GM19238 (cell line): ENCODE data around the gene NRXN3.

Experiments
- DNase-seq: peaks from one replicate; pipeline ENCODE4 v3.0.0; 2011; ENCODE audit warnings: low spot score; ENCODE audit not compliant: insufficient read length

Gene NRXN3

DNA sequence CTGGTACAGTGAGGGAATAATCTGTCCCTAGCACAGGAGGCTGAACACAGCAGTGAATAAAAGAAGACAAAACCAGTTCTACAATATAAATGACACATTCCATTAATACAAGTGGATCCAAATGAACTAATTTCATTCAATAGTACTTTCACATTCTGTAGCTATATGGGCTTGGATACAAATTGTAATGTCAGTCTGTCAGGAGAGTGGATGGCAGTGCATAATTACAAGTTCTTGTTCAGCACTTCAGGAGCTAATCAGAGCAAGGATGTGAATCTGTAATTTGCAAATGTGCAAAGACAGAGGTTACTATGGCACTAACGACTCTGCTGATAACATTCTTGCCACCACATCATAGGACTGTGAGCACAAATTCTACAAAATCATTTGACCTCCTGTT, 1343.3 kb downstream of the NRXN3 start:
- no peak for DNase-seq

DNA sequence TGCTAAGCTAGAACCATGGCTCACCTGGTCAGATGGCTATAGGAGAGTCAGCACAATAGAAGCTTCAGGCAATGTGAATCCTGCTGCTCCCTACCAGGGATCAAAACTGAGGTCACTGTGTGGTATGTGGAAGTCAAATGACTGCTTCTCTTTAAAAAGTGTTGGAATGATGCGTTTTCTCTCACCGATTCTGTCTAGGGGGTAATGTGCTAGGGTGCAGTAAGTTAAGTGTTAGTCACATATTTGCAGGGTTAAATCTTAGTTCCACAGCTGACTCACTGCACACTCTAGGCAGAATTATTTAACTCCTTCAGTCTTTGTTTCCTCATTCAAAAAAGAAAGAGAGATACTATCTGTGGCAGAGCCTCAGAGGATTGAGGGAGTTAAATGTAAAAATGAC, 1344.5 kb downstream of the NRXN3 start:
- DNase-seq, result no peak

DNA sequence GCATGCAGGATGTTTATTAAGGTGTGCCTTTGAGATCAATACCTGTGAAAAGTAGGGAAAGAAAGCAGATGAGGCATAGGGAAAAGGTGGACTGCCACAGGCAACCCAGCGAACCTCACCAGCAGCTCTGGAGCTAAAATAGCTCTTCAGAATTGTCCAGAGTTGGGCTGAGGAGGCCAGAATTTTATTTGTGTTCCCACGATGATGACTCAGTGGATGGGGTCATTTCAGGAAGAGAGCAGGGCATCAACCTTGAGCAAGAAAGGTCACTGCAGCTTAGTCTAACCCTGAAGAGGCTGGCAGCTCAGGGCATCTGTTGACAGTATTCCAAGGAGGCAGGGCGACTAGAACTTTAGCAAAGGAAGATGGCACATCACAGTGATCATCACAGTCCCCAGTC, 1345.0 kb downstream of the NRXN3 start:
- DNase-seq, result no peak

DNA sequence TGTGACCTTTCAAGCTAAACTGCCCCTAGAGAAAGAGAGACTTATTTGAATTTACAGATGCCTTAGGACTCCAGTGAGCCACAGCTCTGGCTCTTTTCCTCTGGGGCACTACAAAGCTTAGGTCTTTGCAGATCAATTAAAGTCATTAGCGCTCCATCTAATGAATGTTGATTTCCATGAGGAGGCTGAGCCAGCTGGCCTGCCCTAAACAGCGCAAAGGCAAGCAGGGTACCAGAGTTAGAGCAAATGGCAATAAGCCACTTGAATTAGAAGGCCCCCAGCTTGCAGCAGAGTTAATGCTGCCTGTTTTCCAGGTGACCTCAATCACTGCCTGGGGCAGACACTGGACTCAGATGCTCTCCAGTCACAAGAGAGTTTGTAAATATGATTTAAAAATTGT, 1345.8 kb downstream of the NRXN3 start:
- no peak for DNase-seq

DNA sequence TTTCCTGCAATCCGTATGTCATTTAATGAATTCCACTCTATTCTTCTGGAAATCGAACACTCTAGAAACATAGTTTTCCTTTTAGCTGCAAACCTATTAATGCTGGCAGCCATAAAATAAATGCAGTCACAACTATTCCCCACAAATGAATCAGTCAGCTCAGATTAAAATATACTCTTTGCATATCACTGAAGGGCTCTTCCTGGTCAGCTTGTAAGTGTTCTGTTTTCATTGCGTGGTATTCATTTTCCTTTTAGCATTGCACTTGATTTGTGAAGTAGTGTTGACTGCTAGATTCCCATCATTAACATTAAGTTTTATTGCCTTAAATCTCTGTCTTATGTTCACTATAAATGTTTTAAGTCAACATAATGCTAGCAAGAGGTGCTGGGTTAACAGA, 1355.2 kb downstream of the NRXN3 start:
- no peak for DNase-seq

DNA sequence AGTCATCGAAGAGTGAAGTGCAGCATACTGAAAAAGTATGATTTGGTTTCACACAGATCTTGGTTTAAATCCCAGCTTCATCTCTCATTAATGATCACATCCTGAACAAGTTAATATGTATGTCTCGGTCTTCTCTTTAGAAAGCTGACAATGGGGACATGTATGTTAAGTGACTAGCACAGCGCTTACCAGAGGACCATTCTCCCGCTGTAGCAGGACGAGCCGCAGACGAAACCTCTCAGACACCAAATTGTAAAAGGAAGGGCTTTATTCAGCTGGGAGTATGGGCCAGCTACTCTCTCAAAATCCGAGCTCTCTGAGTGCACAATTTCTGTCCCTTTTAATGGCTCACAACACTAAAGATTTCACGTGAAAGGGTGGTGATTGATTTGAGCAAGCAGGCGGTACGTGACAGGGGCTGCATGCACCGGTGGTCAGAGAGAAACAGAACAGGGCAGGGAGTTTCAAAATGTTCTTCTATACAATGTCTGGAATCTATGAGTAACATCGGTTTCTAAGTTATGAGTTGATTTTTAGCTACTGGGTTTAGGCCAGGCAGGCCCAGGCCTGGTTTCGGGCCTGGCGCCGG, 1358.7 kb downstream of the NRXN3 start:
- no peak for DNase-seq

DNA sequence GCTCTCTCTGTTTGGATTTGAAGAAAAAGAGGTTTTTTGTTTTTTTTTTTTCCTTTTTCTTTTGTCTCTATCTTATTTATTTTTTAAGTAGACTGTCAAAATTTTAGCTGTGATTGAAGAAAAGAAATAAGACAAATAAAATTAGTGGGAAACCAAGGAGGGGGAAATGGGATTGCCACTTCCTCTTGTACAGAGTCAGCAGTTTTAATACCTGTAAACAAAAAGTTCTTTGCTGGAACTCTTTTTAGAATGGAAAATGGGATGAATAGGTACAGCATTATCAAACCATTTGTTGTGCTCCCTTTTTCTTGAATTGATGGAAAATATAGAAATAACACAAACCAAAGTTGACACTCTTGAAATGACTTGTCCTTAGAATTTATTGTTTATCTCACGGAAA, 1360.4 kb downstream of the NRXN3 start:
- DNase-seq, result no peak

DNA sequence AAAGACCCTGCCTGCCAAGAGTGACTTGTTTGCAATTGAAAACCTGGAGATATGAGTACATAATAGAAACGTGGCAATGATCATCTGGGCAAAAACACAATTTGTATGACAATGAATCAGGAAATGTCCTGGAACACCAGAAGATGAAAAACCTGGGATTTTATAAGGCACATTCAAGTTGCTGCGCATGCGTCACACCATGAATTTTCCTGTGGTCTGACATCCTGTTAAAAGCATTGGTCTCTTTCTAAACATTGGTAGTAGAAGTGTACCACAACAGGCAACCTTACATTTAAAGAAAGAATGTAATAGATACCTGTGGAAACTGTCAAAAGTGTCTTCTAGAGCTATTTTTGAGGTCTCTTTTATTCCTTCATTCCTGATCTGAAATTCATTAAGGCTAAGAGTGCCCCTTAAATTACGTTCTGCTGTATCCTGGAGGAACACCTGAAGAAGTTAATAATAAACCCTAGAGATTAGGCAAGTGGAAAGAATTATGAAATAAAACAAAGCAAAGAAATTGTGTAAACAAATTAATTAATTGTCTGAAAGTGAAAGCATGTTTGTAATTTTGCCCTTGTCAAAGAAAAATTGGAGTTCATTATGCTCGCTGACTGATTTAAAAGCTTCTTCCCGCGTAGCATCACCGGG, 1364.7 kb downstream of the NRXN3 start:
- no peak for DNase-seq

DNA sequence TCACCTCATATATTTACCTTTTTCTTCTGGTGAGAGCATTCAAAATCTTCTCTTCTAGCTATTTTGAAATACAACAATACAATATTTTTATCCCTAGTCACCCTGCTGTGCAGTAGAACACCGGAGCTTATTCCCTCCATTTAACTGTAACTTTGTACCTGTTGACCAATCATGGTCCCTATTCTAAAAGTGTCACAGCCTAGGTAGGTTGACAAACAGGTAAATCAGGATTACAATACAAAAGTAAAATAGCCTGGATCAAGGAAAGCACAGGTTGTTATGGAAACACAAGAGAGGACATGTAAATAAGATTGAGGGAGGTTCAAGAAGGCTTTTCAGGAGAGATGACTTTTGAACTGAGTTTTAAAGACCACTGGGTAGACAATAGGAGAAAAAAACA, 1370.2 kb downstream of the NRXN3 start:
- DNase-seq, result no peak

DNA sequence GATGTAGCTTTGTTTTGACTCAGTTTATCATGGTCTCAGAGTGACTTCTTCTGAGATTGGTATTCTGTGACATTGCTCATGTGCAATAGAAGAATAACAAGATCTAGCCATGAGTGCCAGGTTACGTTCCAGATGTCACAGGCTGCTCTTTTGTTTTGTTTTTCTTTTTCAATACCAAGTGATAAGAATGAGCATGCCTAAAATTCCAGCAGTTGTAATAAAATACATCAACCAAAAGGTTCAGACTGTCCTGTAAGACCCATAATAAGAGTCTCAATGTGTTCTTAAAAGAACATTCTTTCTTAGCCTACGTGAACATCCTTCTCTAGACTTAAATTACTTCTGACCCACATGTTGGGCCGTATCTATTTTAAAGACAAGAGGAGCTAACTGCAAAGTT, 1371.9 kb downstream of the NRXN3 start:
- no peak for DNase-seq

DNA sequence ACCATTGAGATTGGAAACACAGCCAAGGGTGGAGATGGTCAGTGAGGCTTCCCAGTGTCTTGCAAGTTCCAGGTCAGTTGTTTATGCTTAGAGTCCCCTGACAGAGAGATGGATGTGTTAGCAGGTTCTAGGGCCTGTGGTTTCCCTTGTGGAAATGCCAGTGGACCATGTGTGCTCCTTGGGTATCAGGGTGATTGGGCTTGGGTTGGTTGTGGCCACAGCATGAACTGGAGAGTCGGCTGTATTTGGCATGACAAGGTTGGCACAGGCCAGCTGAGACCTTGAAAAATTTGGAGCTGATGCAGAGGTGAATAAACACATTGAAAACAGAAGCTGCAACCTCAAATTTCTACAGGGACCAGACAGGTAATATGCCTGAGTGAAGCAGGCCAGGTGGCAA, 1373.2 kb downstream of the NRXN3 start:
- no peak for DNase-seq

DNA sequence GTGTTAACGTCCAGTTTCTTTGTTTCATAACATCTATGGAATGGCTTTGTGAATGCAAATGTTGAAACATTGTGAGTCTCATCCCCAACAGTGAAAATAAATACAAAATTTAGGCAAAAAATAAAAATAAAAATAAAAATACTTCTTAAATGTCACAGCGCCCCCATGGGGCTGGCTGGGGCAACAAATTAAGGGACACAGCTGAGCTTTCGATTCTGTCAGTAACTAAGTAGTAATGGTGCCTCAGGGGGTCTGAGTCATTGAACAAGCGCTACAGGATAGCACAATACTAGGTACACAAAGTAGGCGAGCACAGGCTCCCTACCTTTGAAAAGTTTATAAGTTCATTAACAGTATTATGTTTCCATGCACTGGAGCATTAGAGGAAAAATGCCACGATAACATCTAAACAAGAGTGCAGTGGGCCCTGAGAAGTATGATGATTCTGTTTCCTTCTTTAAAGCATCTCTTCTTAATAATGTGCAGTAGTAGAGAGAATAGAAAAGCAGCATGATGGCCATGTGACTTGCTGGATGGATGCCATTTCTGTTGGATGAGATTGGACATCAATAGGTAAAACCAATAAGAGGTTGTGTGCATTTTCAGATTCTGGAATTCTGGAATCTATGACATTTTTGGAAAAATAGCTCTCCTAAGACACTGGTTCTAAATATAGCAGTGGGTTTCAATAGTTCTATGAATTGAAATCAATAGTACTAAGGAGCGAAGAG, 1374.0 kb downstream of the NRXN3 start:
- DNase-seq, result no peak

DNA sequence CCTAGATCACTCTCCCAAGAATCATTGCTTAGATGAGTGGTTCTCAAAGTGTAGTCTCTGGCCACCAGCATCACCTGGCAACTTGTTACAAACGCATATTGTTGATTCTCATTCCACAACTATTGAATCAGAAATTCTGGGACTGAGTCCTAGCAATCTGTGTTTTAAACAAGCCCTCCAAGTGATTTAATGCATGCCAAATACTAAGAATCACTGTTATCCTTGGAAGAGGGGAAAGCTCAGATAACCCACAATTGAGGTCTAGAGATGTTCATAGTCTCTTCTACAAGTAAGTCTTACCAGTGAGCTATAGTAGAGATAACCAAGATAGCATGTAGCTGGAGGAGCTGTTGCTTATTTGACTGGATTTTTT, 1374.5 kb downstream of the NRXN3 start:
- no peak for DNase-seq

DNA sequence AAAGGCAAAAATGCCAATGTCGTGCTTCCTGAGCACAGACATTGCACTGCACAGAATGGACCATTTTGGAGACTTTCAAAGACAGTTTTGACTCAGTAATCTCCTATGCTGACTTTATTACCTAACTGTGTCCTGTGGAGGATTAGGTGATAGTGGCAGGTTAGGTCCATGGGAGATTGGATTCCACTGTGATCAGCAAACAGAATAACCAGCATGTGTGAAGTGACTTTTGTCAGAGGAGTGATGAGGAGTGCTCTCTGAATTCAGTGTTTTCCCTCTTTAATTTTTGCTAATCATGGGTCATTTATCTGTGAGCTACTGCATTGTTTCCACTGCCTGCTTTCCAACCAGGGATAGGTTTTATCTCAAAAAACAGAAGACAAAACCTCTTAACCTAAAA, 1378.7 kb downstream of the NRXN3 start:
- DNase-seq, result no peak

DNA sequence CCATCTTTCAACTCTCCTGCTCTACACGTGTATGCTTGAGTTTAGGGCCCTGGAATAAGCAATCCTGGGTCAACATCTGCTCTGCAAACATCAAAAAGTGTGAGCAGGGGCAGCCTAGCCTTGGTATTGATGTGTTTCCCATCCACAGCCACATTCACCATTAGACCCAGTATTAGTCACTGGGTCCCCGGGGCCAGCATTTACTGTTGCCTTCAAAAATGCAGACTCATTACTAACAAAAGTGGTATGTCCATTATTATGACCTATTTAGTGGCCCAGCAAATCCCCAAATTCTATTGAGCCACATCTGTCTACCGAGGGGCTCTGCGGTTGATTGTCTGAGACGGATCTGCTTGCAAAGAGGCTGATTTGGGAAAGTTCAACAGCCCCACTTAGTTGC, 1379.3 kb downstream of the NRXN3 start:
- DNase-seq, result no peak

DNA sequence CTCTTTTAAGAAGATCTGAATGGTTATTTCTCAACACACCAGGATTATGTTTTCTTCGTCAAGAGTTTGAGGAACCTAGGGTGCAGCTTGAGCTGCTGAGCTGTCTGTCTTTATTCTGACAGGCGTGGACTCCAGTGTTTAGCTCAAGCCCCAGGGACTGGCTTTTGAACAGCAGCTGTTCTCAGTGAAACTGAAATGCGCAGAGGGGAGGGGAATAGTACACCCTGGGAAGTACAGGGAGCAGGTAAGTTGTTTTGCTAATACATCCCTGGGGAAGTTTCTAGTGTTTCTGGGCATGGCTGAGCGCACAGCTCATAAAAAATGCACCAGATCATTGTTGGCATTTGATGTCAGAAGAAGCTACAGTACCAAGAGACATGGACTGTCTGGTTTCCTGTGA, 1381.3 kb downstream of the NRXN3 start:
- DNase-seq, result no peak

DNA sequence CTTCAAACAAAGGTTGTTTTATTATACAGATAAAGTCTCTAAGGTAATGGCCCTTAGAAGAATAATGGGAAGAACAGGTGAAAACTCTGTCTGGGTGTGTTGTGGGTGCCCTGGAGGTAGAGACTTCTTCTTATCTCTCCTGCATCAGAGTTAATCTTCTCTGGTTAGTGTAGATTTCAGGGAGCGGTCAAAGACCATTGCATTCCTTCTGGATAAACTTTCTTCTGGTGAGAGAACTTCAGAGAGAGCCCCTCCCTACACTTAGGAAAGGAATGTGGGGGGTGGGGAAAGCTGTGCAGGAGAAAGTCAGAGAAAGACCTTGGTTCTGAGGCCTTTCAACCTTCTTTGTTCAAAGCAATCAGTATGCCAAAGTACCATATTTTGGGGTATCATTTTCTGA, 1382.6 kb downstream of the NRXN3 start:
- no peak for DNase-seq

DNA sequence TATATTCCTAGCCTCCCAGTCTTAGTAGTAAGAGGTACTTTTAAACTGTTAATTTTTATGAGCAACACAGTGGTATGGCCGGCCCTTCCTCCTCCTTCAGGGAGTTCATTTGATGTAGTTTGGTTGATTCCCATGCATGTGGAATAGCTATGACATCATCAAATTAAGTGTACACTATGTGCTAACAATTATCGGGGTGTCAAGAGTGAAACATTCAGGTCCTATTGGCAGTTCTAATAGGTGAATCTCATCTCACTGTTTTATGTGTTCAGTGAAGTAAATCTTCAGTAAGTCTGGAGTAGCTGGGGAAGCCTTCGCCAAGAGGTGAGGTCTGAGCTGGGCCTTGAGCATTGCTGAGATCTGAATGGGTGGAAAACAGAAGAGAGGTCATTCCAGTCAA, 1384.6 kb downstream of the NRXN3 start:
- DNase-seq, result no peak

DNA sequence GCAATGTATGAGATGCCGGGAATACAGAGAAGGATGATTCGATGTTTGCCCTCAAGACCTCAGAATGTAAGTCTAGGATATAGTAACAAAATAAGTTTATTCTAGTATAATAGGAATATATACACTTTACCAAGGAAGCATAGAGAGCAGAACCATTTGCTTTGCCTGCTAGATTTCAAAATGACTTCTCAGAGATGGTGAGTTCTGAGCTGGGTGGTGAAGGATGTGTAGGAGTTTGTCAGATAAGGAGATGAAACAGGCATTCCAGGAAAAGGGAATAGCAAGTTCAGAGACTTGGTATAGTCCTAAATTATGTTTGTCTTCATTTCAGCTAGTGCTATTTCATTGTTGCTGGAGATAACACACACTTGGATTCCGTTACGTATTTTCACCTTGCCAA, 1385.3 kb downstream of the NRXN3 start:
- DNase-seq, result no peak

DNA sequence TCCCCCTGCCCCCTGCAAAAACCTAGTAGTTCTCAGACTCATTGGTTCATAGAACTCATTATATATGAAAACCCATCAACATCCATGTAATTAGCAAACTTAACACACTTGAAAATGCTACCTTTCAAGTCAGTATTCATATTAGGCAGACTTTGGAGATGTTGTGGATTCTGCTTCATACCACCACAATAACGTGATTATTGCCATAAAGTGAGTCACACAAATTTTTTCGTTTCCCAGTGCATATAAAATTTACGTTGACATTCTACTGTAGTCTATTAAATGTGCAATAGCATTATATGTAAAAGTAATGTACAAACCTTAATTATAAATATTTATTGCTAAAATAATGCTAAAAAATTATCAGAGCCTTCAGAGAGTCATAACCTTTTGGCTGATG, 1387.1 kb downstream of the NRXN3 start:
- no peak for DNase-seq

DNA sequence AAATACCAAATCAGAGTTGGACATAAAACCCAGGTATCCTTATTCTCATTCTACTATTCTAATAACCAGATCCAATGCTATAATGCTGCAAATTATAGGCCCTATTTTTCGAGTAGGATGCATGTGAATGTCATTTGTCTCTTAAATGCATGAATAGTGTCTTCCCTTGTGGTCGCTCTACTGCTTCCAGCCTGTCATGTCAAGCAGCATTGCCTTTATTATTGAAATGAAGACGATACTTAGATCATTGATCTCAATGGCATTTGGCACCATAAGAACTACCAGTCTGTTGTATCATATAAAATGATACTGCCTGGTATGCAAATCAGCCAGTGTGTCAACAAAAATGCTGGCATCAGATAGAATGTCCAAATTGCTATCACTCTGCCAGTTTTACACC, 1392.0 kb downstream of the NRXN3 start:
- no peak for DNase-seq

DNA sequence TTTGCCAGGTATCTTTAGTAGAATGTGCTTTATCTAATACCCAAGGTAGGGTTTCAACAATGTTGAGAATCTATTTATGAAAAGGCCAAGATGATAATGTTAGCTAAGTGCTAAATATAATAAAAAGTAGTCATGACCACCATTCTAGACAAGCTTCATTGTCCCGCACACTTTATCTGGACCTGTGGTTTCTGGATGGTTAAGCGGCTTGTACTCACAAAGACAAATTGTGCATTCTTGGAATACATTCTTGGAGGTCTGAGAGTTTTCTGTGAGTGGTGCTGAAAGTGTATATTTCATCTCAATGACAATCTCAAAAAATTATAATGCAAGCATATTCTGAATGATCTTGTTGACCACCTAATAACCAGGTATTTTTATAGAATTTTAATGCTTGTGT, 1394.2 kb downstream of the NRXN3 start:
- DNase-seq, result no peak

DNA sequence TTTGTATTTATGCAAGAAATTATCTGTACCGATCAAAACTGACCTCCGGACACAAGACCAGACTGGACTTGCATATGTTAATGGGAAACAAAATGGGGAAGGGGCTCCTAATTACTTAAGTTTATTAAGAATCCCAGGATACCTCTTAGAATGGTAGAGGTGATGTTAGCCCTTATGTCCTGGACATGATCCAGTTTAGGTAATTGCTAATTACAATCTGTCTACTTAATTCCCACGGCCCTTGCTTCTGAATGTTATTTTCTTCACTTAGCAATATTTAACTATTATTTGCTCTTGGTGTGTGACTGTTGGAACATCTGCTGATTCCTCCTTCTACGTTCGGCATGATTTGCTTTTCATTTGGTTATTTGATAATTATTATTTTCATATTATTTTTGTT, 1397.1 kb downstream of the NRXN3 start:
- no peak for DNase-seq
